HPDE6-E6E7 (cell line): ENCODE measurements around the gene GRAP.

Experiments
- DNase-seq: peaks from one replicate; pipeline ENCODE4 v3.0.0; 2011; ENCODE audit warnings: missing footprints; ENCODE audit errors: extremely low spot score

The GRAP gene

DNA sequence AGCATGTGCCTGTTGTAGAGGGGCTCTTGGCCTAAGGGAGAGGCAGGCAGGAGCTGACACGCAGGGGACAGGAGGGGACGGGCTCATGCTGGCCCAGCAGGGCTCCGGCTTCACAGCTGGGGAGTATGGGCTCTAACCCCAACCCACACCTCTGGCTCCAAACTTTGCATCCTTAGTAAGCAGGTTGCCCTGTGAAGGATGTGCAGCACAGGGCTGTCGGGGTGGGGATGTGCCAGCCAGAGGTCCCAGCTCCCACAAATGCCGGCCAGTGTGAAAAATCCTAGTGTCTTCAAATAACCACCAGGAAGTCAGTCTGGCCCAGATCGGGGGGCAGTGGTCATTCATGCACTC lies 28.2 kb downstream of the GRAP start:
- no peak for DNase-seq

DNA sequence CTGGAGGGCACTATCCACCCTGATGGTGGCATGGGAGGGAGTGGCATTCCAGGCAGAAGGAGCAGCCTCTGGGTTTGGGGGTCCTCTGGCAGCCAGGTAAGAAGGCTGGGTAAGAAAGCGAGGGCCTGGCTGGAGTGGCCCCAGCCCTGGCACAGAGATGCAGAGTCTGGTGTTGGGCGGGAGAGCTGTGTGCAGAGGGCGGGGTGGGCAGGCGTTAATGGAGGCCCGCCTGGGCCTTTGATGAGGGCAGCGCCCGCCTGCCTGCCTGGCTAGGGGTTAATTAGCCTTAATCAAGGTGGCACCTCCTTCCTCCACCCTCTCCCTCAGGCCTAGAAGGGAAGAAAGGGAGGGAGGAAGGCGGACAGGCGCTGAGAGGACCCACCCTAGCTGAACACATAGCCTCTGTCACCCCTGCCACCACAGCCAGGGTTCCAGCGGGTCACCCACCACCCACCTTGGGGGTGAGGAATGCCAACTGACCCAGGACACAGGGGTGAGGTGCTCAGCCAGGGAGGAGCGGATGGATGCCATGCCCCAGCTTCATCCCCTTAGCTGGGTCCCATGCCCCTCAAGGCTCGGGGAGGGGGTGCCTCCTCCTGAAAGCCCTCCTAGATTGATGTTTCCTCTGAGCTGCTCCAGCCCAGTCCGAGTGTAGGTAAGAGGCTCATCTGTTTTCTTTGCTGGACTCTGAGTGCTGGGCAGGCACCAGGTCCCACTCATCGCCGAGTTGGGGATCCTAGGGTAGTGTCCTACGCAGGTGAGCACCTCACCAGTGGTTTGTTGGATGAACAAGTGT lies 28.8 kb downstream of the GRAP start:
- no peak for DNase-seq

DNA sequence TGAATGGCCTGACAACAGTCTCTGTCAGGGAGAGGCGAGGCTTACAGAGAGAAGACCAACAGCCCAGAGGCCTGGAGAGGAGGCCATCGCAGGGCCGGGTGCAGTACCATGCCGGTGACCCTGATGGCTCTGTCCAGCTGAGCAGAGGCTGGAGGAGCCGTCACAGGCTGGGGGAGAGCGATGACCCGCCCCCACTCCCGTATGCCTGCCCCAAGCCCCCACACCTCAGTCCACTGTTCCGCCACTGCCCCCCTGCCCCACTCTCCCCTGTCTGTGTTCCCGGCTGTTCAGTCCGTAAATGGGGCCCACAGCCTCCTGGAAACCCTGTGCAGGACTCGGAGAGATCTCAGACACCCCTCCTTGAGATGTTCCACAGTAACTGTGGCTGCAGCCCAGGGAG lies 29.4 kb downstream of the GRAP start:
- no peak for DNase-seq

DNA sequence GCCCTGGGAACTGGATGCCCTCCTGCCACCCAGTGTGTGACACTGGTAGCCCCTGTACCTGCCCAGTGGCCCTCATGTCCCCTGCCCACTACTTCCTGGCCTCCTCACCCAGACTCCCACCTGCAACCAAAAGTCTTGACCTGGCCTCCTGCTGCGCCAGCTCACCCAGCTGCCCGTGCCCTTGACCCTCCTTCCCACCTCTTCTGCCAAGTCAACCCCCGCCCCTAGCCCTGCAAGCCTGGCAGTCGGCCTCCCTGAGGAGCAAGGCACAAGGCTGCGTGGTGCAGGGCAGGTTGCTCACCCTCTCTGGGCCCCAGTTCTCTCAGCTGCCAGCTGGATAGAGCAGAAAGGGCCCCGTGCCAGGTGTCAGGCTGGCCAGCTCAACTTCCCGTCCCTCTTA lies 29.9 kb downstream of the GRAP start:
- DNase-seq: no peak

DNA sequence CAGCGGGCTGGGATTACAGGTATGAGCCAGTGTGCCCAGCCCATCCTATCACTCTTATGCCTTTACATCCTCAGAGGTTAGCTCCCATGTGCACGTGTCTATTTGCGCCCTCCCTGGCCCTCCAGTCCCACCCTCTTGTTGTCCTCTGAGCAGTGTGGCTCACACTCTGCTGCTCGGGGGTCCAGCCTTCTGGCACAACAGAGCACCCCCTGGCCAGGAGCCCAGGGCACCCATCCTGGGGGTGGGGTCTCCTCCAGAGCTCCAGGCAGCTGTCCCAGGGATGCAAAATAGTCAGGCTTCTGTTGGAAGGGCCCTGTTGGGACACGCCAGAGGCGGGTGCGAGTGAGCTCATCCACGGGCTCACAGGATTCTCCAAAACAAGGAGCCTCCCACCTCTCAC lies 30.5 kb downstream of the GRAP start:
- DNase-seq: no peak

DNA sequence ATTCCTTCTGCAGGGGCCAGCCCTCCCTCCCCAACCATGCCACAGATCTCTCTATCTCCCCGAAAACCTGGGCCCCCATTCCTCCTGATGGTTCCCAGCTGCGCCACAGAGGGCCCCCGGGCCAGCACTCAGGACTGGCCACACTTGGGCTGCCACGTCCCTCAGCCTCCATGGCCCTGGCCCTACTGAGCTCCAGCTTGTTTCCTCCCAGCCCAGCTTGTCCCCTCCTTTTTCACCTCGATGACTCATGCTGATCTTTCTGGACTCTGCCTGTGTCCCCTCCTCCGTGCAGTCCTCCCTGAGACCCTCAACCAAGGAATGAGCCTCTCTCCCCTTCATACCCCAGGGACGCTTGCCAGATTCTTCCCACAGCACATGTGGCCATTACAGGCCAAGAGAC lies 31.3 kb downstream of the GRAP start:
- no peak for DNase-seq

DNA sequence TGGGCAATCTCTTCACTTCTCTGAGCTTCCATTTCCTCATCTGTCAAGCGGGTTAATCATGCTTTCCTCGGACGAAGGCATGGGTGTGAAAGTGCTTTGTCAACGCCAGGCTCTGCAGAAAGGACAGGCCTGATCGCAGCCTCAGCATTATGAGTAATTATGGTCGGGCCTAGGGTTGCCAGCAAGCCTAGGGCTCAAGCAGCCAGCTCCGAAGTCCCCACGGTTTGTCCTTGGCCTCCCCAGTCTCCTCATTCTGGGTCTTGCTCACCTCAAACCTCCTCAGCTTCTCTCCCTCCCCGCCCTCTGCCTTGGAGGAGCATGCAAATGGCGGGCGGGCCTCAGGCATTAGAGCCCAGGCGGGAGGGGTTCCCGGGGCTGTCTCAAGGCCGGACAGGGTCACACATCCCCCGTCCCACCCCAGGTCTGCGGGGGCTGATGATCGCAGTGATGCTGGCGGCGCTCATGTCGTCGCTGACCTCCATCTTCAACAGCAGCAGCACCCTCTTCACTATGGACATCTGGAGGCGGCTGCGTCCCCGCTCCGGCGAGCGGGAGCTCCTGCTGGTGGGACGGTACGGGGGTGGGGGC lies 32.0 kb downstream of the GRAP start:
- no peak for DNase-seq

DNA sequence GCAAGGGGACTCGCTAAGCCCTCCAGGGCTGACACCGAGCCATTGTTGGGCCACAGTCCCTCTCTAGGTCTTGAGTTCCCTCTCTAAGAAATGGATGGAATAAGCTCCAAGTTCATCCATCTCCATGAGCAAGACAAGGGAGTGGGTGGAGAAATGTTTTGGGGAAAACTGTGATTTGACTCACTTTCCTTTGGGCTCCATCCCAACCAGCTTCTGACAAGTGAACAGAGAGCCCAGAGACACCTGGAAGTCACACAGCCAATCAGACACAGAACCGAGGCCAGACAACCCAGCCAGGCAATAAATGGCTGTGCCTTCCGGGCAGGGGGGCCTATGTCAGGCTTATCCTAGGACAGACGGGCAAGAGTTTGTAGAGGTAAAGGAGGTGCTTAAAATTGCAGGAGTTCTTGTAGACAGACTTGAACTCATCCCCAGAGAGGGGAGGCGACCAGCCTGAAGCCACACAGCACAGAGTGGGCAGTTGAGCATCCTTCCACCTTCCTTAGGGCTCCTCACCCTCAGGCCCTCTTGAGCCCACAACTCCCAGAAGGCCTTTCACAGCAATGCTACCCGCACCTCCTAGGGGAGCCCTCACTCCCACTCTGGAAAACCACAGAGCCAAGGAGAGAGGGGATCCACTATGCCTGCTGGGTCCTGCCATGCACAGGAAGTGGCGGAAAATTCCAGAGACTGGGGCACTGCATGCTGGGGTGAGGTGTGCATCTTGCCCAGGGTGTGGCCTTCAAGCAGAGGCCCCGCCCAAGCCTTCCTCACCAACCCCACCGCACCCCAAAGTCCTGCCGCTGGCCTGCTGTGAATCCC lies 32.7 kb downstream of the GRAP start:
- DNase-seq: no peak

DNA sequence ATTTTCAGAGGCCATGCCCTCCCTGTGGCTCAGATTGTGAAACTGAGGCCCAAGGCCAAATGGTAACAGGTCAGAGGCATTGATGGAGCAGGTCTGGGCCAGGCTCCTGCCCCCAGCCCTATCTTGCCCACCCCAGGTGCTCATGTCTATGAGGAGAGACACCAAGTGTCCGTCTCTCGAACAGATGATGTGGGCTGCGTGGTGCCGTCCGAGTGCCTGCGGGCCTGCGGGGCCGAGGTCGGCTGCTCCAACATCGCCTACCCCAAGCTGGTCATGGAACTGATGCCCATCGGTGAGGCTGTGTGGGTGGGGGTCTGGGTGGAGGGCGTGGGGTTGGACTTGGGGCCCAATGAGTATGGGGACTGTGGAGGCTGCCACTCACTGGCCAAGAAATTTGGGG lies 33.5 kb downstream of the GRAP start:
- DNase-seq: no peak

DNA sequence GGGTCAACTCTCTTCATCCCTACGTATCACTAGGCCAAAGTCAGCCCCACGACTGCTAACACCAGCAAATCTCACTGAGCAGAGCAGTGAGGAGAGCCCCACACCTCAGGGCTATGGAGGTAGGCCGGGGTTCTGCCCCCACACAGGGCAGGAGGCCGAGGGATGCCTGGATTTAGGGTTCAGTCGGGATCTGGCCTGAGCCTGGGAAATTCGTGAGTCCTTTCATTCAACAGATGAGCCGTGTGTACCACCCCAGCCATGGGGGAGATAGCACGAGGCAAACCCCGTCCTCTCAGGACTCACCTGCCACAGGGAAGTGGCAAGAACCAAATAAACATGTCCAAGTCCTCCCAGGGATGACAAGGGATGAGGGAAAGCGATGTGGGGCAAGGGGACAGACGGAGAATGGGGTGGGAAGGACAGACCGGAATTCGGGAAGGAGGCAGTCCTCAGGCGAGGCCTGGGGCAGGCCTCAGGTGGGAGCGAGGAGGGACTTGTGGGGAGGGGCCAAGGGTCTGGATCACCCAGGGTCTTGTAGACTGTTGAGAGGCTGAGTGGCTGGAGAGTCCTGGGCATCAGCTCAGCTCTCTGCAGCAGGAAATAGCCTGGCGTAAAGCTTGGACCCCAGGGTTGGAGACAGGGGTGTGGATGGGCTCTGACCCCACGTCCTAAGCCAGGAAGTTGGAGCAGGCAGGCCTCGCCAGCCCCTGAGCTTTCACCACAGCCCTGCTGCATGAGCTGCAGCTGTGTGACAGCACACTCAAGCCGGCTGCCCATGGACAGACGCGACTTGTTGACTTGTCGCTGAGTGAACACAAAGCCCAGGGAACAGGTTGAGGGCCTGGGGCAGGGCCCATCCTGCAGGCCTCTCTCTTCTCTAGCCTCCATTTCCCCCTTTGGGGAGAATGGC lies 34.3 kb downstream of the GRAP start:
- DNase-seq: no peak

DNA sequence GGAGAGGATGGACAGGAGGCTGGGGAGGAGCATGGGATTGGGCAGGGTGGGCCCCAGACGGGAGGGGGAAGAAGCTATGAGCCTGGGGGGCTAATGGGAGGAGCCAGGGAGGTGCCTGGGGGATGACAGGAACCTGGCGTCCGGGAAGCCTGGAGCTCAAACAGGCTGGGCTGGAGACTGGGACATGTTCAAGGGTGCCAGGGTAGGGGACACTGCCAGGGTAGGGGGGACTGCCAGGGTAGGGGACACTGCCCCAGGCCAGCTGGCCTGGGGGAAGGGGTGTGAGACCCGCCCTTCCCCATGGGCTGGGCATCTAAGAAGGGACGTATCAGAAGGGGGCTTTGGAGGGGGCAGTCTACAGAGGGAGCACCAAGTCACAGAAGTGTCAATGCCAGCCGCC lies 35.2 kb downstream of the GRAP start:
- DNase-seq: no peak

DNA sequence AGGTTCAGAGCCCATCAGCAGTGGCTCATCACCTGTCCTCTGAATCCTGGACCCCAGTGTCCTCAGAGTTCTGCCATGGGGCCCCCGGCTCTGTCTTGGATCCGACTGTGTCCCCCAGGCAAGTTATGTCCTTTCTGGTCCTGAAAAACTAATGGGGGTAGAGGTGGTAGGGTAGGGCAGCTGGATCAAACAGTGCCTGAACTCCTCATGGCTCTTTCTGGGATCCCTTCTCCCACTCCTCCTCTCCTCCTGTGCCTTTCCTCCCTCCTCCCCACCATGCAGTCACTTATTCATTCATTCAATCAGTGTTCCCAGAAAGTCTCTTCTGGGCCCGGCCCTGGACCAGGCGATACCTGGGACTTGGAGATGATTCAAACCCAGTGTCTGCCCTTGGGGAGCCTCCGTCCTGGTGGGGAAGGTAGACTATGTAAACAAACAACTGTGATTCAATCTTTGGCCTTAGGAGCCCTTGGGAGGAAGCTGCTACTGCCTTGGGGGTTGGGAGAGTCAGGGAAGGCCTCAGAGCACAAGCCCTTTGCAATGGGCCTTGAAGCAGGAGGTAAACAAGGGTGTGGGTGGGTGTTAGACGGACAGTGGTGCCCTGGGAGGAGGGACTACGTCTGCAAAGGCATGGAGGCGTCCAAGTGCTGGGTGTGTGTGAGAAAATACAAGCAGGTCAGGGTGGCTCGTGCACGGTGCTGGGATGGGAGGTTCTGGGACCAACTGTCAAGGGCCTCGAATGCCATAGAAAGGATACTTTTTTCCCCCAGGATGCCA lies 35.8 kb downstream of the GRAP start:
- no peak for DNase-seq

DNA sequence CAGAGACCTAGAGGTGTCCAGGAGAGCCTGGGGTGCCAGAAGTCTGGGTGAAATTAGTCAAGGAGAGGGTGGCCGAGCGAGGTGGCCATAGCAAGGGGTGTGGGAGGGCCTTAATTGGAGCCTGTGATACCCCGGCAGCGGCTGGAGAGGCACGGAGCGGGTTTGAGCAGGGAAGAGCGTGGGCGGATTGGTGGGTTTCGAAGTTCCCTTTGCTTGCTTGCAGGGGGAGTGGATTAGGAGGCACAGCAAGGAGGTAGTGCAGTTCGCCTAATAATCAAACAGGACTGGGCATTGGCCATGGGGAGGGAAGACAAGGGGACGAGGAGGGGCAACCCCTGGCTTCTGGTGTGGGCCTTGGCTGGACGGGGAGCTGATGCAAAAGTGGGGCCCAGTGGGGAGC lies 36.8 kb downstream of the GRAP start:
- no peak for DNase-seq

DNA sequence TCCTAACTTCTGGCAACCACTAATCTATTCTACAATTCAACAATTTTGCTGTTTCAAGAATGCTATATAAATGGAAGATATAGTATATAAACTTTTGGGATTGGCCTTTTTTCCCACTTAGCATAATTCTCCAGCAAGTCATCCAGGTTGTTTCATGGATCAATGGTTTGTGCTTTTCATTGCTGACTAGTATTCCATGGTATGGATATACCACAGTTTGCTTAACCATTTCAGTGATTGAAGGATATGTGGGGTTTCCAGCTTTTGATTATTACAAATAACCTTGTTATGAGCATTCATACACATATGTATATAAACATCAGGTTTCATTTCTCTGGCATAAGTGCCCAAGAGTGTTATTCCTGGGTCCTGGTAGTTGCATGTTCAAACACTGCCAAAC lies 40.1 kb downstream of the GRAP start:
- no peak for DNase-seq

DNA sequence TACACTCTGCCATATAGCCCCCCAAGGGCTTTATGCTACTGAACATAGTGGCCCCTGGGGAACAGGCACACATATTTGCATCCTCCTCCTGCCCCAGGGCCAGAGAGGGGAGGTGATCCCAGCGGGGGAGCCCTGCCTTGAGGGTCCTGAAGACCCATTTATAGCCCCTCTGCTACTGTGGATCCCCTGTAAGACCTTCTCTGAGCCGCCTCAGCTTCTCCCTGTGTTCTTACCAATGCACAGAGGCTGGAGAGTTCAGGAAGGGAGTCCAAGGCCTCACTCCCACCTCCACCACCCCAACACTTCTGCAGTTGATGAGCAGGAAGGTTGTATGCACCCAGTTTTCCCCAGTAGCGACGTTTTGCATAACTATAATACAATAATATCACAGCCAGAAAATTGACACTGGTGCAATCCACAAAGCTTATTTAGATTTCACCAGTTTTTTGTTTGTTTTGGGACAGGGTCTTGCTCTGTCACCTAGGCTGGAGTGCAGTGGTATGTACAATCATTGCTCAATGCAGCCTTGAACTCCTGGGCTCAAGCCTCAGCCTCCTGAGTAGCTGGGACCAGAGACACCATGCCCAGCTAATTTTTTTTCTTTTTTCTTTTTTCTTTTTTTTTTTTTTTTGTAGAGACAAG lies 40.8 kb downstream of the GRAP start:
- no peak for DNase-seq

DNA sequence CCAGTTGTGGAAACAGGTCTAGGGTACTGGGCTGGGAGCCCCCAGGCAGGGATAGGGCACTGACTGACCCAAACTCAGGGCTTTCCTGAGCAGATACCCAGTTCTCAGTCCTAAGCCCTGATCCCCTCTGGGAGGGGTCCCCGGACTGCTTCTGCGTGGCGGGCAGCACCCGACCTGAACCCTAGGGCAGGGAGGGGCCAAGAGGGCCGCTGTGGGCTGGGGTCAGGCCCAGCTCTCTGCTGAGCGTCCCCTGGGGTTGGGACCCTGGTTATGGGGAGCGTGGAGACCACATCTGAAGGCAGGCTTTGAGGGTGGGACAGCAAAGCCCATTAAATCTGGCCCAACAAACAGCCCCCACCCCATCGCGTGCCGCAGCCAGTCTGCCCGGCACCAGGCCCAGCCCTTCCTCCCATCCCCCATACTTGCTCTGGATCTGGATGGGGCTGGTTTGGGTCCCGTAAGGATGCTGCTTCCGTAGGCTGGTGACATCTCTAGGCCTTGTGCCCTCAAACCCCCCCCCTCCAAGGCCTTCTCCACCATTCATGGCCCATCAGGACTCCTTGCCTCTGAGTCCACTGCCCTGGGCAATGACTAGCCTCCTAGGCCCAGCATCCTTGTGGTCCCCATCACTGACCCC lies 41.5 kb downstream of the GRAP start:
- no peak for DNase-seq

DNA sequence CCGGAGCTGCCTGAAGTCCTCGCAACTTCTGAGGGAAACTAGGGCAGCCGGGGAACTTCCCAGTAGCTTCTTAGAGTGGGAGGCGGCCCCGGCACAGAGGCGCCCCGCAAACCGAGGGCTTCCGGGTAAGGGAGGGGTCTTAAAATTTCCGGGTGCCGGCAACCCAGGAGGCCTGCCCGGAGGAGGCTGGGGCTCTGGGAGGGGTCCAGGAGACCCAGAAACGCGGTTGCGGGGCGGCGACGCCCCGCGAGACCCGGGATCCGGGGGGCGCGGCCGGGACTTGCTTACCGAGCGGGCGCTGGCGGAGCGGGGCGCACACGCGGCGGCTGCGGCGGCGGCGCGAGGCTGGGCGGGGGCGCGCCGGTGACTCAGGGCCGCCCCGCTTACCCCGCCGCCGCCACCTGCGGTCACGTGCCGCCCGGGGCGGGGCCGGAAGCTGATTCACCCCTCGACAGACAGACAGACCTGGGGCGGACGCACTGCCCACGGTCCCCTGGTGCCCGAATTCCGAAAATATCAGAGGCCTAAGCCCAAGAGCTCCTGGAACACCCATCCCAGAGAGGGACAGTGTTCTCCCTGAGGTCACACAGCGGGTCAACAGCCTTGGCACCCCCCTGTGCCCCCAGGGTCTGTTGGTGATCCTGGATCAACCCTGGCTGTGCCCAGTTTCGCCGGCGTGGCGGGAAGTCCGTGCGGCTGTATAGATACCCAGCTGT lies 42.2 kb downstream of the GRAP start, which contains the start of gene FAM83G:
Gene FAM83G (minus strand): TSS at position 344 of the 716 bp plus-strand sequence. CDS start 723 bp downstream, outside the sequence.
- DNase-seq: no peak

DNA sequence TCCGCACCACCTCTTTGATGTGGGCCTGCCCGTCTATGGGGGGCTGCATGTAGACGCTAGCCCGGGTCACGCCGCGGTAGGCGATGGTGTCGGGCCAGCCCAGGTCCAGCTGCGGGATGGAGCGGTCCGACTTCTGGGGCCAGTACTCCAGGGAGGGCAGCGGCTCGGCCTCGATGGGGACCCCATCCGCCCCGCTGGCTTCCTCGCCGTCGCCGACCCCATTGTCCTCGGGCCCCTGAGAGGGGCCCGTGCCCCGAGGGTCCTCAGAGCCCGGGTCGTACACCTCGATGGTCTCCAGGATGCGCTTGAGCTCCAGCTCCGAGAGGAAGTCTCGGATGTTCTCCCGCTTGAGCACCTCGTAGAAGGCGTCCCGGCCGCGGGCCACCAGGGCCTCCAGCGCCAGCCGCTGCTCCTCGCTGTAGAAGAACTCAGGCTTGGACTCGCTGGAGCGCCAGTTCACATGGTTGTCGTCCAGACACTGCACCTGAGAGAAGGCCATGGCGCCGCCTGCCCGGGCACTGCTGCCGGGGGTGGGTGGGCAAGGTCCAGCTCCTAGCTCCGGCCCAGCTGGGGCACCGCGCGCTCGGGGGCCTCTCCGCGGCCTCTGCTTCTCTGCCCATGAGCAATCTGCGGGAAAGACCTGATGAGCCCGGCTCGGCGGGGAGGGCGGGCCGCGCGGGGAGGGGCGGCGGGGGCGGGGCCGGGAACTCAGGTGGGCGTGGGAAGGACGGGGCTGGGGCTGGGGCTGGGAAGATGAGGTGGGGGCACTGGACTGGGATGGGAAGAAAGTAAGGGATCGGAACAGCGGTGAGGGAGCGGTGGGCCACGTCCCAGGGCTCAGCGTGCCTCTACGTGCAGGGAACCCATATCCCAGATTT lies 43.0 kb downstream of the GRAP start:
- no peak for DNase-seq
